OCI-LY3 (cell line): ENCODE measurements around the gene TMEM200B.

Source experiments
- H2AFZ ChIP-seq: fragments of 200-600, 300-600 bp; shearing (Covaris generic); 2 replicates; pipeline ENCODE4 v1.6.0; 2014; ENCODE audit warnings: antibody characterized with exemption, low read depth, low read length
- H3K27ac ChIP-seq: fragments of 200-600, 300-600 bp; sonication (generic); 2 replicates; pipeline ENCODE4 v1.5.1; 2014; ENCODE audit warnings: mild to moderate bottlenecking, low read length, moderate library complexity, mixed read lengths
- H3K27me3 ChIP-seq: fragments of 200-600, 300-600 bp; sonication (generic); 2 replicates; pipeline ENCODE4 v1.6.1; 2014; ENCODE audit warnings: low read depth, low read length, mixed read lengths
- H3K36me3 ChIP-seq: fragments of 200-600, 300-600 bp; sonication (generic); replicated peaks from 2 replicates; pipeline ENCODE3; 2014; ENCODE audit warnings: low read depth, low read length, mixed read lengths
- H3K4me1 ChIP-seq: fragments of 300-600, 200-600 bp; sonication (generic); 2 replicates; pipeline ENCODE4 v1.6.1; 2014; ENCODE audit warnings: low read length, mixed read lengths
- H3K4me2 ChIP-seq: fragments of 200-600, 300-600 bp; sonication (generic); 2 replicates; pipeline ENCODE4 v1.6.1; 2014; ENCODE audit warnings: low read length, mixed read lengths
- H3K4me3 ChIP-seq: fragments of 300-600, 200-600 bp; sonication (generic); 2 replicates; pipeline ENCODE4 v1.5.1; 2014; ENCODE audit warnings: antibody characterized with exemption, mild to moderate bottlenecking, low read length, moderate library complexity
- H3K79me2 ChIP-seq: fragments of 300-600, 200-600 bp; shearing (Covaris generic); 2 replicates; pipeline ENCODE4 v1.6.1; 2014; ENCODE audit warnings: mild to moderate bottlenecking, low read length, mixed read lengths
- H3K9ac ChIP-seq: fragments of 300-600, 200-600 bp; shearing (Covaris generic); 2 replicates; pipeline ENCODE4 v1.6.0; 2014; ENCODE audit warnings: mild to moderate bottlenecking, low read length, moderate library complexity
- H3K9me3 ChIP-seq: fragments of 200-600, 300-600 bp; shearing (Covaris generic); 2 replicates; pipeline ENCODE4 v1.6.1; 2014; ENCODE audit warnings: low read length, mixed read lengths; ENCODE audit not compliant: insufficient read depth
- H4K20me1 ChIP-seq: fragments of 200-600, 300-600 bp; sonication (generic); 2 replicates; pipeline ENCODE4 v1.6.1; 2016; ENCODE audit warnings: low read length, mixed read lengths; ENCODE audit not compliant: insufficient read depth
- CTCF ChIP-seq: fragments of 200-600, 300-600 bp; sonication (generic); IDR thresholded peaks from 2 replicates; pipeline ENCODE4 v1.5.1; 2014; ENCODE audit warnings: antibody characterized with exemption, low read length, low read depth
- EZH2phosphoT487 ChIP-seq: fragments of 200-600 bp; shearing (Covaris generic); IDR thresholded peaks from 2 replicates; pipeline ENCODE4 v1.6.1; 2018; ENCODE audit warnings: antibody characterized with exemption, mixed run types, low read depth

Gene TMEM200B

DNA sequence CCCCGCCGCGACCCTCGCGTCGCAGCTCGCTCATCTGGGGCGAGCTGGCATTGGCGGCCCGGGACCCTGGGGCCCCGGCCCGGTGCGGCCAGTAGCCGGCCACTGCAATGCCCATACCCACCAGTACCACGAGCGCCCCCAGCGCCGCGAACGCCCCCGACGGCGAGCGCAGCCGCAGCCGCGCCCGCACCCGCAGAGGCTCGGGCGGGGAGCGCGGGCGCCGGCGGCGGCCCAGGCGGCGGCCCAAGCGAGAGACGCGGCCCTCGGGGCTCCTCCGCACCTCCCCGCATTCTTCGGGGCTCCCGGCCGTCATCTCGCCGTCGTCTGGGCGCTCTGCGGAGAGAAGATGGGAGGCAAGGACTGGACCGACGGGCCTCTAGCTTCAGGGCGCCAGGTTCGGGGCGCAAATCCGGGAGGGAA, 2.2 kb downstream of the TMEM200B start:
- Histone ChIP-seq H3K36me3 (no peaks in the 10 kb centered on the region), H3K4me2 (no peak overlapping the region), H3K9ac (no peak overlapping the region), H3K4me1 (no peaks in the 10 kb centered on the region), H3K27me3 (no peaks in the 10 kb centered on the region), H3K9me3 (no peaks in the 10 kb centered on the region), H2AFZ (no peak overlapping the region), H3K4me3 (no peak overlapping the region), H4K20me1 (no peaks in the 10 kb centered on the region), H3K79me2 (no peaks in the 10 kb centered on the region), H3K27ac (no peak overlapping the region)
- TF ChIP-seq CTCF (no peak), EZH2phosphoT487 (no peak)

- H3K9ac ChIP-seq: no peak overlapping the region
- no peaks in the 10 kb centered on the region for H3K36me3 ChIP-seq
- no peaks in the 10 kb centered on the region for H3K9me3 ChIP-seq
- no peak overlapping the region for H3K4me3 ChIP-seq
- H3K4me2 ChIP-seq: no peak overlapping the region
- H3K27me3 ChIP-seq: no peaks in the 10 kb centered on the region
- H3K79me2 ChIP-seq: no peaks in the 10 kb centered on the region
- H4K20me1 ChIP-seq: no peaks in the 10 kb centered on the region
- no peak overlapping the region for H3K27ac ChIP-seq
- no peak overlapping the region for H2AFZ ChIP-seq
- no peaks in the 10 kb centered on the region for H3K4me1 ChIP-seq
- TF ChIP-seq CTCF: no peak
- TF ChIP-seq EZH2phosphoT487: no peak
These were observed 2.7 kb downstream of the TMEM200B start for GRCh38 chr1:29120947-29121485.

DNA sequence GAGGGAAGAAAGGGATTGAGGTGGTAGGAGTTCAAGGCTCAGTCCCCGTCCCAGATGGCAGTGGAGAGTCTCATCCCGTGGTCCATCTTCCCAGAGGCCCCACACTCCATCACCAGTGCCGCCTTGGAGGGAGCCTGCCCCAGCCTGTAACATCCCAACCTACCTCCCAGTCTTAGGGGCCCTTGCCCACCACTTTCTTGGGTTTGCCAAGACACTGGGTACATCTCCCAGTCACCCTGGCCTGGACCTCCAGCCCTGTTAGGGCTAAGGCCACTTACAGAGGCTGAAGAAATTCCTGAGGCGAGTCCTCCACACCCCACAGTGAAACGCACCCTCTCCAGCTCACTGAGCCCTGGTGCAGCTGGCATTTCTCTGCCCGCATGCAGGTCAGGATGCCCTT, 3.3 kb downstream of the TMEM200B start:
- no peaks in the 10 kb centered on the region for H3K9me3 ChIP-seq
- no peaks in the 10 kb centered on the region for H3K36me3 ChIP-seq
- no peak overlapping the region for H3K4me2 ChIP-seq
- no peaks in the 10 kb centered on the region for H3K27me3 ChIP-seq
- TF ChIP-seq CTCF (no peak), EZH2phosphoT487 (no peak)
- no peak overlapping the region for H3K27ac ChIP-seq
- H4K20me1 ChIP-seq: no peaks in the 10 kb centered on the region
- no peaks in the 10 kb centered on the region for H3K79me2 ChIP-seq
- H3K4me1 ChIP-seq: no peaks in the 10 kb centered on the region
- H2AFZ ChIP-seq: no peak overlapping the region
- no peak overlapping the region for H3K4me3 ChIP-seq
- H3K9ac ChIP-seq: no peak overlapping the region

DNA sequence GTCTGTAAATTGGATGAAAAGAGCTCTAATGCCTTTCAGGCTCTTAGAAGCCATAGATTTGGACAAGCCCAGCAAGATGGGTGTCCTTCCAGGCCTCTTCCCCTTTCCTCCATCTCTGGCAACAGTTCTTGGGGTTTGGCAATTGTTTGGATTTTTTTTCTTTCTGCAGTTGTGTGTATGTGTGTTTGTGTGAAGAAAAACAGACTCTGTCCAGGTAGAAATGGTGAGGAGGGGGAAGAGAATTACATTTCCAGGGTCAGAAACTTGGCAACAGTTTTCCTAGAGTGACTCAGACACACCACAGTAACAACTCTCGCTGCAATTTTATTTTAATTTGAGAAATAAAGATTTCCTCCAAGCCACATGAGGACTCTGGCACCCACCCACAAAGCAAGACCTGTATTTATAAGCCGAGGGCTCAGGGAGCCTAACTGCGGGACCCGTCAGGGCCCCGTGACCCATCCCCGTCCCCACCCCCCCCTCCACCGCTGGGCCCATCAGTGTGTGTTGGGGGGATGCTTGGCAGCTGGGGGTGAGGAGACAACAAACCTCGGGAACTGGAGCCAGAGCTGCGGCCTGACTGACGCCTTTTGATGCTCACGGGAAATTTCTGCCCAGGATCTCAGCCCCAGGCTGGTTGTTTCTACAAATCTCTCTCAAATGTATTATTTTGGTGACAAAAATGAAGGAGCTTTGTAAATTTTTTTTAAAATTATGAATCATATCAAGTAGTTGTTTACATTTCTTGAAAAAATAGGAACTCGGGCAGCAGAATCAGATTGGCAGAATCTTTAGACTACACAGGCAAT, 4.4 kb downstream of the TMEM200B start:
- Histone ChIP-seq H3K27me3 (no peaks in the 10 kb centered on the region), H4K20me1 (no peaks in the 10 kb centered on the region), H3K79me2 (no peaks in the 10 kb centered on the region), H3K36me3 (no peaks in the 10 kb centered on the region), H3K4me2 (no peak overlapping the region), H2AFZ (no peak overlapping the region), H3K9me3 (no peaks in the 10 kb centered on the region), H3K9ac (no peak overlapping the region), H3K4me3 (no peak overlapping the region), H3K4me1 (no peaks in the 10 kb centered on the region), H3K27ac (no peak overlapping the region)
- TF ChIP-seq CTCF (no peak), EZH2phosphoT487 (no peak)
